Upper lobe of left lung (tissue), 6 donors: ENCODE data around the gene GRIN2A. TPM values are rescaled to one million over a fixed set of nuclear protein-coding genes. Genes with fewer than 3 reads are reported as not detected.

ENCODE experiments used
- ATAC-seq, 2 donors: fragments of 200-7000 bp; cut with Tn5 transposase; one replicate each; pipeline ENCODE4 v1.9.1; 2022; ENCODE audit warnings: mild to moderate bottlenecking in 2 of 2, moderate library complexity in 2 of 2; ENCODE audit not compliant: low FRiP score in 2 of 2
- DNase-seq, 2 donors: peaks; one replicate each; pipeline ENCODE4 v3.0.0-alpha.2; 2019 to 2020
- H3K27ac ChIP-seq, 4 donors: fragments of 200-600 bp; sonication (generic); one replicate each; pipeline ENCODE4 v1.5.1; 2016 to 2019
- H3K27me3 ChIP-seq, 4 donors: fragments of 200-600 bp; sonication (generic); one replicate each; pipeline ENCODE4 v1.5.1; 2017 to 2019
- H3K36me3 ChIP-seq, 4 donors: fragments of 200-600 bp; sonication (generic); one replicate each; pipeline ENCODE4 v1.5.1; 2016 to 2019
- H3K4me1 ChIP-seq, 4 donors: fragments of 200-600 bp; sonication (generic); one replicate each; pipeline ENCODE4 v1.5.1; 2018 to 2019
- H3K4me3 ChIP-seq, 4 donors: fragments of 200-600 bp; sonication (generic); one replicate each; pipeline ENCODE4 v1.5.1; 2017 to 2019; ENCODE audit warnings: mild to moderate bottlenecking in 2 of 4, moderate library complexity in 1 of 4
- H3K9me3 ChIP-seq, 4 donors: fragments of 200-600 bp; sonication (generic); one replicate each; pipeline ENCODE4 v1.5.1; 2018 to 2019
- EP300 ChIP-seq, 4 donors: sonication (generic); formaldehyde crosslinking; IDR thresholded peaks; one replicate each; pipeline ENCODE4 v1.5.1; 2017; ENCODE audit warnings: antibody characterized with exemption in 4 of 4, control low read depth in 2 of 4
- POLR2A ChIP-seq, 4 donors: fragments of 450-650 bp; IDR thresholded peaks; one replicate each; pipeline ENCODE4 v1.5.1; 2016 to 2017; ENCODE audit warnings: antibody characterized with exemption in 4 of 4, mild to moderate bottlenecking in 2 of 4
- POLR2AphosphoS5 ChIP-seq, 2 donors: sonication (generic); formaldehyde crosslinking; IDR thresholded peaks; one replicate each; pipeline ENCODE4 v1.5.1; 2017; ENCODE audit warnings: antibody characterized with exemption in 2 of 2
- WGBS, 2 donors: methylation state at CpG; one replicate each; pipeline ENCODE4 v1.1.5; 2017 to 2018; 5-methylcytosine and 5-hydroxymethylcytosine counted together
- total RNA-seq, 6 donors: library from RNA; depleted of rRNA in 4 of 6; stranded (reverse); fragments of >200 nt in 4 of 6; gene quantifications; one replicate each; pipeline versions ENCODE4 v1.1.0 to v1.2.1, GENCODE V29; 2016 to 2021
- TF ChIP-seq, protein P1 (sequence below), 6 experiments: fragments of 450-650 bp in 4 of 6; fragments of 200-600 bp in 2 of 6; sonication (generic) in 2 of 6; IDR thresholded peaks; one replicate each; pipeline ENCODE4 v1.5.1; 2016 to 2019; ENCODE audit warnings: antibody characterized with exemption in 6 of 6
- donor health status: DM: no; HTN: no; CAD: no; lungs with moderate emphysema.
- donor health status: DM: no; HTN: yes; CAD: no; lungs with severe emphysema.

Gene GRIN2A
- total RNA-seq, 6 donors from 2014 or later: 0.11 to 0.57 (median 0.30) TPM; not detected in 3

GRCh38 chr16:10205688-10206087 lies 23.5 kb upstream of the GRIN2A start:
- Histone ChIP-seq H3K36me3 (no peaks in the 10 kb centered on the region), H3K27me3 (no peaks in the 10 kb centered on the region), H3K9me3 (peaks cover 0 to 2% (median 0%) of the 10 kb centered on the region in 4 donors), H3K27ac (no peak overlapping the region), H3K4me3 (no peak overlapping the region), H3K4me1 (no peaks in the 10 kb centered on the region)
- ATAC-seq (no peak), DNase-seq (no peak)
- TF ChIP-seq POLR2AphosphoS5 (IDR thresholded peaks at IDR 0.05): no peak
- TF ChIP-seq, protein P1, sequence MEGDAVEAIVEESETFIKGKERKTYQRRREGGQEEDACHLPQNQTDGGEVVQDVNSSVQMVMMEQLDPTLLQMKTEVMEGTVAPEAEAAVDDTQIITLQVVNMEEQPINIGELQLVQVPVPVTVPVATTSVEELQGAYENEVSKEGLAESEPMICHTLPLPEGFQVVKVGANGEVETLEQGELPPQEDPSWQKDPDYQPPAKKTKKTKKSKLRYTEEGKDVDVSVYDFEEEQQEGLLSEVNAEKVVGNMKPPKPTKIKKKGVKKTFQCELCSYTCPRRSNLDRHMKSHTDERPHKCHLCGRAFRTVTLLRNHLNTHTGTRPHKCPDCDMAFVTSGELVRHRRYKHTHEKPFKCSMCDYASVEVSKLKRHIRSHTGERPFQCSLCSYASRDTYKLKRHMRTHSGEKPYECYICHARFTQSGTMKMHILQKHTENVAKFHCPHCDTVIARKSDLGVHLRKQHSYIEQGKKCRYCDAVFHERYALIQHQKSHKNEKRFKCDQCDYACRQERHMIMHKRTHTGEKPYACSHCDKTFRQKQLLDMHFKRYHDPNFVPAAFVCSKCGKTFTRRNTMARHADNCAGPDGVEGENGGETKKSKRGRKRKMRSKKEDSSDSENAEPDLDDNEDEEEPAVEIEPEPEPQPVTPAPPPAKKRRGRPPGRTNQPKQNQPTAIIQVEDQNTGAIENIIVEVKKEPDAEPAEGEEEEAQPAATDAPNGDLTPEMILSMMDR (IDR thresholded peaks at IDR 0.05): no peak
- no peak for TF ChIP-seq POLR2A (IDR thresholded peaks at IDR 0.05)
- TF ChIP-seq EP300 (IDR thresholded peaks at IDR 0.05): no peak
- 88 to 92% methylated on average over 7 of the region's 7 CpGs for WGBS, 2 donors

DNA sequence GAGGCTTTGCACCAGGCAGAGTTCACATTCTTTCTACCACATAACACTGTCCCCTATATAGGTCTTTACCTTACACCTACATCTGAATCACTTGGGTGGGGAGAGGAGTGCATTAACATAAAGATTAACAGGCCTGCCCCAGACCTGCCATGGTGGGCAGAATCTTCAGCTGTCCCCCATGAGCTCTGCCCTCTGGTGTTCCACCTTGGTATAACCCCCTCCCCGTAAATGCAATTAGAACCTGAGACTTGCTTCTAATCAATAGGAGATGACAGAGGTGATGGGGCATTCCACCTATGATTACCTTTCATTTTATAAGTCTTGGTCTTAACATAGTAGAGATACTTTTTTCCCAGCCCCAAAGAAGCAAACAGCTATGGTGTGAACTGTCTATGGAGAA lies 20.4 kb upstream of the GRIN2A start:
- Histone ChIP-seq H3K27ac (no peak overlapping the region), H3K9me3 (peaks cover 0 to 2% (median 0%) of the 10 kb centered on the region in 4 donors), H3K4me1 (no peaks in the 10 kb centered on the region), H3K27me3 (no peaks in the 10 kb centered on the region), H3K4me3 (no peak overlapping the region), H3K36me3 (no peaks in the 10 kb centered on the region)
- no peak for ATAC-seq
- TF ChIP-seq, protein P1 (IDR thresholded peaks at IDR 0.05): no peak
- TF ChIP-seq EP300 (IDR thresholded peaks at IDR 0.05): no peak
- TF ChIP-seq POLR2A (IDR thresholded peaks at IDR 0.05): no peak
- no peak for TF ChIP-seq POLR2AphosphoS5 (IDR thresholded peaks at IDR 0.05)
- WGBS, 2 donors: 95 to 100% methylated on average over 1 of the region's 1 CpG
- DNase-seq: no peak

- Histone ChIP-seq H3K36me3 (no peaks in the 10 kb centered on the region), H3K27me3 (no peaks in the 10 kb centered on the region), H3K4me3 (no peak overlapping the region), H3K27ac (no peak overlapping the region), H3K4me1 (no peaks in the 10 kb centered on the region), H3K9me3 (peaks cover 0 to 2% (median 0%) of the 10 kb centered on the region in 4 donors)
- DNase-seq (no peak), ATAC-seq (no peak)
- TF ChIP-seq POLR2AphosphoS5 (IDR thresholded peaks at IDR 0.05) (no peak), POLR2A (IDR thresholded peaks at IDR 0.05) (no peak), EP300 (IDR thresholded peaks at IDR 0.05) (no peak)
- TF ChIP-seq, protein P1 (IDR thresholded peaks at IDR 0.05): no peak
- whole genome bisulfite sequencing, 2 donors: 78 to 84% methylated on average over 9 of the region's 9 CpGs
Measured at GRCh38 chr16:10200637-10201586, 18.7 kb upstream of the GRIN2A start.

DNA sequence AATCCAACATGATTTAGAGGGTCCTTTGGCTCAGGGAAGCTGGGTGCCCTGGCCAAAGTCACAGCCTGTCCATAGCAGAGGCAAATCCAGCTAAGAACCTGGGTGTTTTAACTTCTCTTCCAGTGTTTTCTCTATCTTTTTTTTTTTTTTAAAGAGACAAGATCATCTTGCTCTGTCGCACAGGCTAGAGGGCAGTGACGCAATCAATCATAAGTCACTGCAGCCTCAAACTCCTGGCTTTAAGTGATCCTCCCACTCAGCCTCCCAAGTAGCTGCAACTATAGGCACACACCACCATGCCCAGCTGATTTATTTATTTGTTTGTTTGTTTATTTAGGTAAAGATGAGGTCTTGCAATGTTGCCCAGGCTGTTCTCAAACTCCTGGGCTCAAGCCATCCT lies 14.8 kb upstream of the GRIN2A start:
- Histone ChIP-seq H3K27me3 (no peaks in the 10 kb centered on the region), H3K4me3 (no peak overlapping the region), H3K9me3 (no peaks in the 10 kb centered on the region), H3K27ac (no peak overlapping the region), H3K4me1 (no peaks in the 10 kb centered on the region), H3K36me3 (no peaks in the 10 kb centered on the region)
- no peak for ATAC-seq
- no peak for DNase-seq
- WGBS, 2 donors: 81 to 86% methylated on average over 2 of the region's 2 CpGs
- TF ChIP-seq POLR2AphosphoS5 (IDR thresholded peaks at IDR 0.05): no peak
- no peak for TF ChIP-seq POLR2A (IDR thresholded peaks at IDR 0.05)
- no peak for TF ChIP-seq EP300 (IDR thresholded peaks at IDR 0.05)
- TF ChIP-seq, protein P1 (IDR thresholded peaks at IDR 0.05): no peak
